Measurements from ENCODE around the gene DHDDS.
"Not testable (repeated sequence)": the region's sequence is repeated elsewhere in the genome, so short reads cannot be mapped to it uniquely, and the experiment has no call there.

DNA sequence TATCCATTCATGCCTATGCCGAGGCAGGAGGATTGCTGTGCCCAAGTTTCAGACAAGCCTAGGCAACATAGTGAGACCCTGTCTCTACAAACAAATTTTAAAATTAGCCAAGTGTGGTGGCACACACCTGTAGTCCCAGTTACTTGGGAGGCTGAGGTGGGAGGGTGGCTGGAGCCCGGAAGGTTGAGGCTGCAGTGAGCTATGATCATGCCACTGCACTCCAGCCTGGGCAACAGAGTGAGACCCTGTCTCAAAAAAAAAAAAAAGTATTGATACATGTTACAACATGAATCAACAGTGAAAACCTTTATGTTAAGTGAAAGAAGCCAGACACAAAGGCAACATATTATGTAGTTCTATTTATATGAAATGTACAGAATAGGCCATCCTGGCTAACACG, 47.1 kb upstream of the DHDDS start:
- TF ChIP-seq CTCF, POLR2A (IDR thresholded peaks at IDR 0.05): not testable (repeated sequence)

Data from Peyer's patch (tissue), 4 donors.